ENCODE results near the gene DIMT1.

The DIMT1 gene

GRCh38 chr5:62371409-62371808 is 32.3 kb downstream of the DIMT1 start:
- no peak for DNase-seq (ENCODE audit: low spot score)

GRCh38 chr5:62369039-62369438 is 34.7 kb downstream of the DIMT1 start:
- DNase-seq (ENCODE audit: low spot score): no peak

- DNase-seq (ENCODE audit: low spot score): no peak
Measured at GRCh38 chr5:62362701-62363100, 41.0 kb downstream of the DIMT1 start.

DNA sequence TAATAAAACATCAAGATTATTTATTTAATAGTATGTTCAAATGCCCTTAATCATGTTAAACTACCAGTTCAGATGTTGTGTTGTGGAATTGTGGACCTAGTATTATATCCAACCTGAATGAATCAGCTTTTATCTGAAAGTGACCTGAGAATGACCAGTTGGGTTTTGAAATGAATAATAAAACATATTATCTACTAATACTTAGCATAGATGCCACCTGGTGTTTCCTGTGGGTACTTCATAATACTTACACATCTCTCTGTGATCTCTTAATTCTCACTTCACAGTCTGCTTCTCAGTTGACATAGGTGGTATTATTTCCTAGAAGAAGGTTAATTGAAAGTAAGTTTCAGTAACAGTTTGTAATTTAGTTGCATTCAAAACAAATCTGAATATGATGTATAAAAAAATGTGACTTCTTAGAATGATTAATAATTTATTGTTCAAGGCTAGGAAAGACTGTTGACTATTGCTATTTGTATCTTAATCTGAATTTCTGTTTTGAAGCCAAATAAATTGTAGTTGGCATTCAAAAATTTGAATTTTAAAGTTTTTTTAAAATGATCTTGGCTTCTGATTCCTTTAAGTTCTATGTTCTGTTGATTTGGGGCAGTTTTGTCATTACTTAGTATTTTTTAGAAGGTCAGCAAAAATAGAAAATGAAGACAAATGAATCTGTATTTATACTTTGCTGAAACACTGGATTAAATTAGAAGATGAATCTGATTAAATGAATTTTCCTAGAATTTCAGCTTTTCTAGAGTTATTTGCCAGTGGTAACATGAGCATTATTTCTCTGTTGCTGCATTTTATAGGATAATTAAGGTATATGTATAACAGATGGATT is 49.5 kb downstream of the DIMT1 start:
- no peak for DNase-seq (ENCODE audit: low spot score)

GRCh38 chr5:62348723-62349481 is 54.8 kb downstream of the DIMT1 start:
- DNase-seq (ENCODE audit: low spot score): no peak

GRCh38 chr5:62347928-62348327 is 55.8 kb downstream of the DIMT1 start:
- DNase-seq (ENCODE audit: low spot score): no peak

DNA sequence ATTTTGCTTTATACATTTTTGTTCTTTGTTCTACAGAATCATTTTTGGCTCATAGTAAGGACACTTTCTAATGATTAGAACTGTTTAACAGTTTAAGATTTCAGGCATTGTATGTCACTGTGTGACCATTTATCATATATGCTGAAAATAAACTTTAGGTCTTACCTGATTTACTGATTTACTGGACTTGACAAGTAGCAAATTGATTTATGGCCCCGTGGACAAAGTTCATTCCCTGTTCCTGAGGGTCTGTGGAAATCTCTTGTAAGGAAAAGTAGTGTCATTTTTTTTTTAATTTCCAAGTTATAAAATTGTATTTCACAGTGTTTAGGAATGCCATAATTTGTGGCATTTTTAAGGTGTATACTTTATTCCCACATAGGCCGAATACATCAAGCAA is 57.0 kb downstream of the DIMT1 start:
- no peak for DNase-seq (ENCODE audit: low spot score)

GRCh38 chr5:62343428-62343827 is 60.3 kb downstream of the DIMT1 start:
- DNase-seq (ENCODE audit: low spot score): no peak

GRCh38 chr5:62342476-62342837 is 61.2 kb downstream of the DIMT1 start:
- DNase-seq (ENCODE audit: low spot score): no peak

DNA sequence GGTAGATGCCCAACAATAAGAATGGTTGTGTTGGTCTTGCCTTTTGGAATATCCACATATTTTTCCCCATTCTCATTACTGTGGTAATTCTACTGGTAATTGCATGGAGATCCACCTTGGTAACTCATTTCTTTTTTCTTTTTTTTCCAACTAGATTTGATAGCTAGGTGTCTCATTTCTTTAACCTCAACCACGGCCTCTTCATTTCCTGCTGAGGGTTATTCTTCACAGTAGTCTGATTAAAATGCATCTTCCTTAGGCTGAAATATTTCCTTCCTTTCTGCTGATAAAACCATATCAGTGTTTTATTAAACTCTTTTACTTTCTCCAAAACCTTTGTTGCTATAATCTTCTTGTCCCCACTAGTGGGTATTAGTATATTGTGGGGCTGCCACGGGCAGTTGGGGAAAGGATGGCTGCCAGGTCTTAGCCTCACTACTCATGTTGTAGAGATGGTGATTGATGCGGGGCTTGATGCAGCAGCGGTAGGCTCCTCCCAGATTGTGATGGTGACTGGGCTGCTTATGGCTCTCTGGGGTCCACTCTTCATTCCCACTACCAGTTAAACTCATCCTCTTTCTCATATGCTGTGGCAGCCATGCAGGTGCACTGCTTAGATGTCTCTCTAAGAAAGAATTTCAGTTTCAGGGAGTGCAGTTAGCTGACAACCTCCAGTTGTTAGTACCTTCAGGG is 61.8 kb downstream of the DIMT1 start:
- no peak for DNase-seq (ENCODE audit: low spot score)

GRCh38 chr5:62340979-62341378 is 62.7 kb downstream of the DIMT1 start:
- DNase-seq (ENCODE audit: low spot score): no peak

- DNase-seq (ENCODE audit: low spot score): no peak
Measured at GRCh38 chr5:62340392-62340791, 63.3 kb downstream of the DIMT1 start.
